Adrenal gland (tissue), 5 donors: Measurements from ENCODE around the gene ARMC6.

ENCODE experiments used
- POLR2A ChIP-seq, 2 donors: fragments of 450-650 bp; IDR thresholded peaks; one replicate each; pipeline ENCODE4 v1.6.1; 2017; ENCODE audit warnings: antibody characterized with exemption in 2 of 2, mild to moderate bottlenecking in 2 of 2, moderate library complexity in 1 of 2
- TF ChIP-seq, protein P1 (sequence below), 6 experiments: fragments of 450-650 bp in 4 of 6; fragments of 200-600 bp in 2 of 6; sonication (generic) in 1 of 6; IDR thresholded peaks; 1 replicate in 5 of 6; 2 replicates in 1 of 6; pipeline versions ENCODE4 v1.5.1 to v1.8.0; 2016 to 2021; ENCODE audit warnings: antibody characterized with exemption in 6 of 6, mild to moderate bottlenecking in 2 of 6, moderate library complexity in 1 of 6
- donor health status: DM: no; HTN: no; CAD: no.

DNA sequence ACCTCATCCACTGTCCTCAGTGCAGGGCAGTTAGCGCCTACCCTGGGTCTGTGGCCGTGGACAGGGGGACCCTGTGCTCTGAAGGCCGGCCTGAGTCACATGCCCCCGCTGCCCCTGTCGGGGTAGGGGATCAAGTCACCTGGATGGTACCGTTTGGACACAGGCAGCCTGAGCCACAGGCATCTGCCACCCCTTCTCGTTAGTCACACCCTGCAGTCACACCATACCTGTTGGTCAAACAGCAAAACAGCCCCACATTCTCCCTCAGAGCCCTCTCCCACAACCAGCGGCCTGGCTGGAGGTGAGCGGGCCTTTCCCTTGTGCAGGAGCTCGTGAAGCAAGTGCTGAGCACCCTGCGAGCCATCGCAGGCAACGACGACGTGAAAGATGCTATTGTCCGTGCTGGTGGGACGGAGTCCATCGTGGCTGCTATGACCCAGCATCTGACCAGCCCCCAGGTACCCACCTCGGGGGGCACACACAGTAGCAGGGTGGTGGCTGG, 21.6 kb downstream of the ARMC6 start:
- TF ChIP-seq, protein P1, sequence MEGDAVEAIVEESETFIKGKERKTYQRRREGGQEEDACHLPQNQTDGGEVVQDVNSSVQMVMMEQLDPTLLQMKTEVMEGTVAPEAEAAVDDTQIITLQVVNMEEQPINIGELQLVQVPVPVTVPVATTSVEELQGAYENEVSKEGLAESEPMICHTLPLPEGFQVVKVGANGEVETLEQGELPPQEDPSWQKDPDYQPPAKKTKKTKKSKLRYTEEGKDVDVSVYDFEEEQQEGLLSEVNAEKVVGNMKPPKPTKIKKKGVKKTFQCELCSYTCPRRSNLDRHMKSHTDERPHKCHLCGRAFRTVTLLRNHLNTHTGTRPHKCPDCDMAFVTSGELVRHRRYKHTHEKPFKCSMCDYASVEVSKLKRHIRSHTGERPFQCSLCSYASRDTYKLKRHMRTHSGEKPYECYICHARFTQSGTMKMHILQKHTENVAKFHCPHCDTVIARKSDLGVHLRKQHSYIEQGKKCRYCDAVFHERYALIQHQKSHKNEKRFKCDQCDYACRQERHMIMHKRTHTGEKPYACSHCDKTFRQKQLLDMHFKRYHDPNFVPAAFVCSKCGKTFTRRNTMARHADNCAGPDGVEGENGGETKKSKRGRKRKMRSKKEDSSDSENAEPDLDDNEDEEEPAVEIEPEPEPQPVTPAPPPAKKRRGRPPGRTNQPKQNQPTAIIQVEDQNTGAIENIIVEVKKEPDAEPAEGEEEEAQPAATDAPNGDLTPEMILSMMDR (IDR thresholded peaks at IDR 0.05) = no peak
- no peak for TF ChIP-seq POLR2A (IDR thresholded peaks at IDR 0.05)
